GM19351 (cell line): ENCODE data around the gene CYTH3.
"Not testable (repeated sequence)": the region's sequence is repeated elsewhere in the genome, so short reads cannot be mapped to it uniquely, and the experiment has no call there.

Experiments
- ATAC-seq: cut with Tn5 transposase; IDR thresholded peaks from one replicate; pipeline ENCODE4 v1.9.1; 2021; ENCODE audit warnings: mild to moderate bottlenecking, moderate library complexity; ENCODE audit not compliant: unreplicated experiment

CYTH3 gene

DNA sequence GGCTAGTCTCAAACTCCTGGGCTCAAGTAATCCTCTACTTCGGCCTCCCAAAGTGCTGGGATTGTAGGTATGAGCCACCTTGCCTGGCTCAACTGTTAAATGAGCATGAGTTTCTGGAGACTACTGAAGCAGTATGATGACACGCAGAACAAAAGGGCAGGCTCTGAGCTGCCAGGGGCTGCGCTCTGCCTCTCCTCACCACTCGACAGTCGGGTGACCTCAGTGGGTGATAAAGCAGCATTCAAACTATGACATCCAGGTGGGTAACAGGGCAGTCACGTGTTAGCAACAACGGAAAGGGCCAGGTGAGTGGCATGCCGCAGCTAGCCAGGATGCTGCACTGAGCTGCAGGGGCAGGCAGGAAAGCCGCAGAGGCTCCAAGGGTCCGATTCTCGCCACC is 71.5 kb downstream of the CYTH3 start:
- ATAC-seq = no peak

GRCh38 chr7:6198689-6199595 is 73.5 kb downstream of the CYTH3 start:
- no peak for ATAC-seq

- ATAC-seq = no peak
These were observed 74.4 kb downstream of the CYTH3 start for GRCh38 chr7:6197801-6198551.

GRCh38 chr7:6193709-6194108 is 78.7 kb downstream of the CYTH3 start:
- no peak for ATAC-seq

DNA sequence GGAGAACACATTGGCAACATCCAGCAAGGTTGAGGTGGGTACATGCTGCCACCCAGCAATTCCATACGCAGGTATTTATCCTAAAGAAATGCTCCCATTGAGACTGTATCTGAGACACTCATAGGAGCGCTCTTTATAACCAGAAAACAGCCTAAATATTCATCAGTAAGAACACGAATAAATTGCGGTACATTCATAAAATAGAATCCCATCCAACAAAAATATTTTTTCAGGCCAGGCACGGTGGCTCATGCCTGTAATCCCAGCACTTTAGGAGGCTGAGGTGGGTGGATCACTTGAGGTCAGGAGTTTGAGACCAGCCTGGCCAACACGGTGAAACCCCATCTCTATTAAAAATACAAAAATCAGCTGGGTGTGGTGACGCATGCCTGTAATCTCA is 81.9 kb downstream of the CYTH3 start:
- ATAC-seq = not testable (repeated sequence)

- no peak for ATAC-seq
These were observed 84.0 kb downstream of the CYTH3 start for GRCh38 chr7:6188389-6188788.

DNA sequence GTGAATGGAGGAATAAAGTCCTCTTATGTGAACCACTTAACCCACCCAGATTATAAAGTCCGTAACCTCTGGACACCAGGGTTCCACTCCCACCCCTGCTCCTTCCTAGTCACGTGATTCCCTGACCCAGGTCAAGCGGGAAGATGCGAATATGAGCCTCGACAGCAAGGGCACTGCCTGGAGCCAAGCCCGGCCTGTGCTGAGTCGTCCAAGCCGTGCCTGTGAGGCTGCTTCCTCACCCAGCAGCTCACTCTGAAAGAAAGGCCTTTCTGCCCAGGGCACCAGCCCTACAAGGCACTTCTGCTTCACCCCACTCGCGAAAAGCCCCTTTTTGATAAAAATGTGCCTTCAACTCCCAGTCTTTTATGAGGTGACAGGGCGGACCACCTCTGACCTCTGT is 85.8 kb downstream of the CYTH3 start:
- ATAC-seq = no peak

GRCh38 chr7:6182993-6183392 is 89.4 kb downstream of the CYTH3 start:
- no peak for ATAC-seq

- no peak for ATAC-seq
These were observed 91.3 kb downstream of the CYTH3 start for GRCh38 chr7:6181136-6181535.

DNA sequence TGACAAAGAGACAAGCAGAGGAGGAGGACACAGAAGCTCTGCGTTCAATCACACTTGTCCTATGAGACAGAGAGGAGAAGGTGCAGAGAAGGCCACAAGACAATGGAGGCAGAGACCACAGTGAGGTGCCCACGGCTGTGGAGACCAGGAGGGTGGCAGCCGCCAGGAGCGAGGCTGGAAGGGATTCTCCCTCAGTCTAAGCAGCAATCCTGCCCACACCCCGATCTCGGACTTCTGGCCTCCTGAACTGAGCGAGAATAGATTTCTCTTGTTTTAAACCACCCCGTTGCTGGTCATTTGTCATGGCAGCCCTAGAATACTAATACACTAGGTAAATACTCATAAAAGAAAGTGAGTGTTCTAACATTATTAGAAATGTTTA is 92.1 kb downstream of the CYTH3 start:
- no peak for ATAC-seq

DNA sequence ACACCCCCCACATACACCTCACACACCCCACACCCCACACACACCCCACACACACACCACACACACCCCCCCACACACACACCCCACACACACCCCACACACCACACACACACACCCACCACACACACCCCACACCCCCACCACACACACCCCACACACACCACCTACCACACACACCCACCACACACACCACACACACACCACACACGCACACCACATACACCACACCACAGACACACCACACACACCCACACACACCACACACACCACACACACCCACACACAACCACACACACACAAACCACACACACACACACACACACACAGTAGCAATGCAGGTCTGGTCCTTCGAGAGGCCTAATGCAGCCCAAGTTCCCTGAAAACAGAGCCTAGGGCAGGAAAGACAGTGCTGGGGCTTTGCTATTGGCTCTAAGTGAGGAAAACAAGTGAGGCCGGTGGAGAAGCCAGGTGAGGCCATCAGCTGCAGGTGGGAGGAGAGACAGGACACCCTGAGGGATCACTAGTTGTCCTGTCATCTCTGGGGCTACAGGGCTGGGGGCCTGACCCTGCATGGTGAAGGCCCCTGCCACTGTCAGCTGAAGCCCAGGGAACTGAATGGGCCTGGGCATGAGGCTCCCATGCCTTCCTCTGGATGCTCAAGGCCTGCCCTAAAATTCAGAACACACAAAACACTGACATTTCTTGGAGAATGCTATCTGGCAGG is 92.6 kb downstream of the CYTH3 start:
- no peak for ATAC-seq

DNA sequence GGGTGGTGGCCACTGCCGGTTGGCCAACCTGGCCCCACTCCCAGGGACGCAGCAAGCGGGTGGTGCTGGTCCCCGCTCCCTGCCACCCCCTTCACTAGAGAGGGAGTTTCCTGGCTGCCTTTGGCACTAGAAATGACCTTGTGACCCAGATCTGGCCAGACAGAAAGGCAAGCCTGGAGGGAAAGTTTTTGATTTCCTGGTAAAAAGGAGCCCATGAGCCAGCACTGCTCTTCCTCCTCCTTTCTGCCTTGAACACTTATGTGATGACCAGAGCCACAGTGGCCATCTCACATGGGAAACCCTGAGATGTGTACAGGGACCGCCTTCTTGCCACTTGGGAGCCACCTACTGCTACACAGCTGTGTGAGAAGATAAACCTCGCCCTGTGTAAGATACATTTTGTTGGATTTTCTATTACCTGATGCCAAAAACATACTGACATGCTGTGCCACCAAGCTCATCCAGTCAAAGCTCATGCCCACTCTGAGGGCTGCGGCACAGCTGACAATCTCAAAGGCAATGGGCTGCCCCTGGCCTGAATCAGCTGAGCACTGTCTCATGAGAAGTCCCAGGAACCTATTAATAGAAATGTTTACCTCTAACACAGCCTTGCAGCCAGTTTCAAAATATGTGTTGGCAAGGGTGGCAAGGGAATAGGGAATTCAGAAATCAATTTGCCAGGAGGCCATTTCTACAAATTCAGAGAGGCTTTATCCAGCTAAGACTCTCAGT is 94.0 kb downstream of the CYTH3 start:
- ATAC-seq = no peak

- ATAC-seq = no peak
These were observed 96.8 kb downstream of the CYTH3 start for GRCh38 chr7:6175645-6176044.

GRCh38 chr7:6172910-6173295 is 99.5 kb downstream of the CYTH3 start:
- ATAC-seq = no peak

DNA sequence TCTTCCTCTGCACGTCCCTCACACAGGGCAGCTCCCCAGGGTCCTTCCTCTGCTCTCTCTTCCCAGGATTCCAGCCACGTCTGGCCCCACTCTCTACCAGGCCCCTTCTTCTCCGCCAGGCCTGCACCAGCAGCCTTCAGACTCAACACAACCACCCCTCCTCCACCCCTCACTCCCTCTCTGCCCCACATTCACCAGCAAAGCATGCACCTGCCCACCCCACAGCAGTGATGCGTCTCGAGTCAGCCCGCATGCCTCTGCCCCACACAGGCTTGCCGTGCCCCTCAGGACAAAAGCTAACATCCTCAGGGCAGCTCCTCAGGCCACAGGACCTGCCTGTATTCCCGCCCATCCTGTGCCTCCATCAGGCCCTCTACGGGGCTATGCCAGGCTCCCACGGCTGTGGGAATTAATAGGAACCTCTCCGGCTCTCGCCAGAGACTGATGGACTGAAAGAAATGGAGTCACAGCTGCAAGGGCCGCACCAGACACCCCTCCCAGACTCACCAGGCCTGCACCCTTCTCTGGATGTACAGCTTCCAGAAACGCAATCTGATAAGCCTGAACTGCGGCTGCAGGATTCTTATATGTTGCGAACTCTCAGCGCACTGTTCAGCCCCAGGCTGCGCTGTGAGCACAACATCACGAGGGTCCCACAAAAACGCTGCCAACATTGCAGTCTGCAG is 100.1 kb downstream of the CYTH3 start:
- ATAC-seq = no peak

DNA sequence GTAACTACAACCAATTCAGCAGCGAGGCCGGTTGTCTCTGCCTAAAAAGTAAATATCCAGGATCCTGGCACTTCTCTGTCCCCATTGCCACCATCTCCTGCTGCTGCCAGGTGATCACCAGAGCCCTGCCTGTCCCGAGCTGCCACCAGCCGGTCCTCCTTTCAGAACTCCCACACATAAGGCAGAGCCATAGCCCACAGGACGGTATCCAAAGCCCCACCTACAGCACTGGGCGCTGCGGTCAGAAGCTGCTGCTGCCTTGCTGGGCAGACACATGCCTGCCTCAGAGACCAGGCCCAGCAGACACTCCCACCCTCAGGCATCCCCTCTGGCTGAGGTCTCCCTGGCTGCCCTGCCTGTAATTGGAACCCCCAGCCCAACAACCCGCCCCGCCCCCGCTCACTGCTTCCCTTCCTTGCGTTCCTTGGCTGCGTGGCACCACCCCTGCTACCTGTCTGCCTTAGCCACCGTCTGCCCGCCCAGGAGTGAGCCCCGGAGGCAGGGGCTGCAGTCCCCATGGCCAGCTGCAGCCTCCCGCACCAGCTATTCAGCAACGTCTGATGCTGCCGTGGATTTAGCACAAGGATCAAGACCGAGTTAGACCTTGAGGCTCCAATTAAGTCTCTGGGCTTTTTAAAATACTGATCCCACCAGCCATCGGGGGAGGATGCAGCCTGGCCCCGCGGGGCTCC is 100.7 kb downstream of the CYTH3 start:
- ATAC-seq = no peak

DNA sequence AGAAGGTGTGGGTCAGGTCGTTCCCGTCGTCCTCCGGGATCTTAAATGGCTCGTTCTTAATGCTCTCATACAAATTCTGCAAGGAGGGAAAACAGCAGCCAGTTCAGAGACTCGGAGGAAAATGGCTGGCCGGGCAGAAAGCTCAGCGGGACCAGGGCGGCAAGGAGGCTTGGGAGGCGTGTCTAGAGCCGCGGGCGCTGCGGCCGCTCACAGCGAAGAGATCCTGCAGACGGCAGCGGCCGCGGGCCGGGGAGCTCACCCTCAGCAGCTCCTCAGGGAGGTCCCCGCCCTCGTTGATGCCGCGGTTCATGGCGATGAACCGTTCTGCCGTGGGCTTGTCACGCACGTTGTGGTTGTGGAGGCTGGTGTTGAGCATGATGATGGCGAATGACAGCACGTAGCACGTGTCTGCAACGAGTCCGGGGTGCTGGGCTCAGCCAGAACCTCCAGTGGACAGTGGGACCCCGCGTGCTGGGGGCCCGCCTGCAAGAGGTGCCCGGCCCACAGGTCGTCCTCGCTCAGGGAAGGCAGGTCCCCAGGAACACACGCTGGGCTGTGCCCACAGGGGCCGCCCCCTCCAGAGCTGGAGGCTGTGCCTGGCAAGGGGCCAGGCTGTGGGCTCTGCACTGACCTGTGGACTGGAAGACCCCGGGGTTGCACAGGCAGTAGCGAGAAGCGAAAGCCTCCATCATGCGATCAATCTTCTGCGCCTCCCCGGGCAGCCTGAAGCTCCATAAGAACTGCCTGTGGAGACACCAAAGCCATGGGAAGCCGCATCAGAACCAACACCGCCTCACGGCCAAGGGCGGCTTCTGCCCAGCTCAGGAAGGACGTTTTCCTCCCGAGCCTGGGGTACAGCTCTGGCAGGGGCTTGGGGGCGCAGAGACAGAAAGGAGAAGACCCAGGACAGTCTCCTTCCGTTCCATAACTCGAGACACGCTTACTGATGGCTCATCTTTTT is 101.6 kb downstream of the CYTH3 start:
- ATAC-seq = no peak

DNA sequence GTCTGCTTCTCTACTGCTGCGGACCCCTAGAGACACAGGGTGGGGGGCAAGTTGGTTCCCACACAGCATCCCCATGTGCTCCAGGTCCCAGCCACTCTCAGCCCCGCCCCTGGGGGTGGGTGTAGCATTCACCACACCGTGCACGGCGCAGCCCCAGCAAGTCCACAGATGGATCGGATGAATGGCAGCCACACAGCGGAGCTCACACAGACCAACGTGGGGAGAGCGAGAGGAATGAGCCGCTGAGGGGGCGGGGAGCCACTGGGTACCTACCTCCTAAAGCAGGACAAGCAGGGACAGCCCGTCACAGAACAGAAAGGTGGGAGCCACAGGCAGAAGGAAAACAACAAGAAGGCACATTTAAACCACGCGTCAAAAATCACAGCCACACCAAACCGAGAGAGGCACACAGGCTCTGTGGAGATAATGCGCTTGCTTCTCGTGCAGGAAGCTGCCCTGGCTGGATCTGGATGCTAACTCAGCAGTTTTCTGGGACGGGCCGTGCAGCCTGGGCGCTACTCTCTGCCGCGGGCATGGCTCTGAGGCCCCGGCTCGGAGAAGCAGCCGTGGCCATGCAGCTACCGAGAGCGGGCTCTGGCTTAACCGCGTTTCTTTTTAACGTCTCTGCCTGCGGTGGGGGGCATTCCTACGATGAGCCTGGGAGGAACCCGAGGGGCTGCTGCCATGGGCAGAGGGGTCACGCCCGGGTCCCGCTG is 102.5 kb downstream of the CYTH3 start:
- ATAC-seq = no peak
